ENCODE data around the gene R3HDM2.

Gene R3HDM2

DNA sequence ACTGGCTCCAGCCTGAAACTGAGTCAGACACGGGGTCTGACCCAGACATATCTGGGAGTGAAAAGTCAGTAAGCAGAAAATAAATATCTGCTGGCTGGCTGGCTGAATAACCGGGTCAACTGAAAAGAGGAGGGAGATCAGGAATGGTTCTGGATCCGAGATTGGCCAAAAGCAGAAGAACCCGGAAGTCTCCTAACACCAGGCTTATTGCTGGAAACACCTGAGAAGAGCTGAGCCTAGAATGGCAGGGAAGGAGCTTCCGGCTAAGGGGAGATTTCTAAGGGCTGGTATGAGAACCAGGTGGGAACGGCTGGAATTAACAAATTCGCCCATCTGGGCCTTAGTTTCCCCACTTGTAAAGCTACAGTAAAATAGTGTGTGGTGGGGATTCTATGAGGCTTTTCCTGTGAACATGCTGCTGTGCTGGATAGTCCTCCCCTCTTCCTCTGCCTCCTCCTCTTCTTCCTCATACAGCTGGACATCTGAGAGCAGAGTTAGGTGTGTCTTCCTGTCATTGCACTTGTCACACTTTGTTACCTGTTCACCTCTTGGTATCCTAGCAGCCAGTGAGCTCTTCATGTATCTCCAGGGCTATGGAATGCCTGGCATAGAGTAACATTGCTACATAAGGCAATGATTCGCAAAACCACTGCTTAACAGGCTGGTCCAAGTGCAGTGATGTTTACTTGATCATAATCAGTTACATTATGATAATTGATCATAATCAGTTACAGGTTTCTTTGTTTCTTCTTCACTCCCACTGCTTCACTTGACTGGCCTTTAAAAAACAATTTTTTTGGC is 203.3 kb downstream of the R3HDM2 start:
- no peak for DNase-seq
- Histone ChIP-seq H2AFZ (ENCODE audit: low read depth, low read length) (no peak overlapping the region), H3K4me1 (ENCODE audit: insufficient read depth, low read length) (peaks cover 42% of the 10 kb centered on the region), H3K27me3 (ENCODE audit: insufficient read depth, low read length, poor library complexity) (peaks cover 5% of the 10 kb centered on the region), H3K36me3 (ENCODE audit: insufficient read depth, low read length) (peaks cover 21% of the 10 kb centered on the region), H3K9ac (ENCODE audit: low read depth, low read length) (no peak overlapping the region), H3K79me2 (ENCODE audit: insufficient read depth, low read length) (peaks cover 30% of the 10 kb centered on the region), H3K9me3 (ENCODE audit: insufficient read depth, low read length, severe bottlenecking) (no peaks in the 10 kb centered on the region), H4K20me1 (ENCODE audit: insufficient read depth, low read length) (peaks cover 30% of the 10 kb centered on the region), H3K4me2 (ENCODE audit: insufficient read depth, low read length) (no peak overlapping the region), H3K4me3 (ENCODE audit: low read depth in 1 of 2, low read length in 2 of 2) (no peak overlapping the region), H3K27ac (ENCODE audit: low read length) (no peak overlapping the region)
- TF ChIP-seq EZH2 (IDR thresholded peaks at IDR 0.05; ENCODE audit: borderline replicate concordance, low read depth, low read length, severe bottlenecking) = no peak
- TF ChIP-seq, protein P1, sequence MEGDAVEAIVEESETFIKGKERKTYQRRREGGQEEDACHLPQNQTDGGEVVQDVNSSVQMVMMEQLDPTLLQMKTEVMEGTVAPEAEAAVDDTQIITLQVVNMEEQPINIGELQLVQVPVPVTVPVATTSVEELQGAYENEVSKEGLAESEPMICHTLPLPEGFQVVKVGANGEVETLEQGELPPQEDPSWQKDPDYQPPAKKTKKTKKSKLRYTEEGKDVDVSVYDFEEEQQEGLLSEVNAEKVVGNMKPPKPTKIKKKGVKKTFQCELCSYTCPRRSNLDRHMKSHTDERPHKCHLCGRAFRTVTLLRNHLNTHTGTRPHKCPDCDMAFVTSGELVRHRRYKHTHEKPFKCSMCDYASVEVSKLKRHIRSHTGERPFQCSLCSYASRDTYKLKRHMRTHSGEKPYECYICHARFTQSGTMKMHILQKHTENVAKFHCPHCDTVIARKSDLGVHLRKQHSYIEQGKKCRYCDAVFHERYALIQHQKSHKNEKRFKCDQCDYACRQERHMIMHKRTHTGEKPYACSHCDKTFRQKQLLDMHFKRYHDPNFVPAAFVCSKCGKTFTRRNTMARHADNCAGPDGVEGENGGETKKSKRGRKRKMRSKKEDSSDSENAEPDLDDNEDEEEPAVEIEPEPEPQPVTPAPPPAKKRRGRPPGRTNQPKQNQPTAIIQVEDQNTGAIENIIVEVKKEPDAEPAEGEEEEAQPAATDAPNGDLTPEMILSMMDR (IDR thresholded peaks at IDR 0.05; ENCODE audit: borderline replicate concordance, extremely low read depth, low read length, poor library complexity, severe bottlenecking) = no peak
- ATAC-seq (ENCODE audit: insufficient read depth, low read depth) = no peak

DNA sequence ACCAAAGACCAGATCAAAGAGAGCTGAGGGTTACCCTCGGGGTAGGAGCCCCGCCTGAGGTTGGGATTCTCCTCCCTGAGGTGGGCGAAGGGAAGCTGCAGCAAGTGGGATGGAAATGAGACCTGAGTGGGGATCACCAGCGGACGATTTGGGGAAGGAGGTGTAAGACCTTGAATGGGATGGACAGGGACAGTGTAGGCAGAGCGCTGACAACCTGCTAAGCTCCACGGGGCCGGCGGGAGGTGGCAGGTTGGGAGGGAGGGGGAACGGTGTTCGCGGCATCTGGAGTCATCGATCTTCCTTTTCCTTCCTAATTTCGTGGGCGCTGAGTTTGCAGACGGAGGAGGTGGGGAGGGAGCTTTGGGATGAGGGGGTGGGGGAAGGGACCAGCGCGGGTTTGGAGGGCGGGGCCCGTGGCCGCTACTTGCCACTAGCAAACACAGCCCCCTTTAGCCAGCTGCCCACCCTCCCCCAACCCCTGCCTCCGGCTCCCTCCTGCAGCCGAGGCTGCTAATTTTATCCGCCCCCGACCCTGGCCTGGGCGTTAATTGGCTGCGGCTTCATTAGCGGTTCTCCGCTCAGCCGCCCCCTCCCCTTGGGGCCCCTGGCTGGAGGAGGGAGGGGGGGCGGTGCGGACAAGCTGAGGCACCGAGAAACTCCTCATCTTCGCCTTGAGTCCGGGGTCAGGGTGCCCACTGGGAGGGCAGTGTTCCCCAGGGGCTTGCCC is 204.1 kb downstream of the R3HDM2 start:
- TF ChIP-seq, protein P1 (IDR thresholded peaks at IDR 0.05; ENCODE audit: borderline replicate concordance, extremely low read depth, low read length, poor library complexity, severe bottlenecking) = no peak
- TF ChIP-seq EZH2 (IDR thresholded peaks at IDR 0.05; ENCODE audit: borderline replicate concordance, low read depth, low read length, severe bottlenecking) = no peak
- ATAC-seq (ENCODE audit: insufficient read depth, low read depth) = no peak
- no peak overlapping the region for H3K27ac ChIP-seq (ENCODE audit: low read length)
- peaks cover 13% of the 10 kb centered on the region for H3K36me3 ChIP-seq (ENCODE audit: insufficient read depth, low read length)
- peaks cover 23% of the 10 kb centered on the region for H4K20me1 ChIP-seq (ENCODE audit: insufficient read depth, low read length)
- H3K9me3 ChIP-seq (ENCODE audit: insufficient read depth, low read length, severe bottlenecking) = no peaks in the 10 kb centered on the region
- no peak overlapping the region for H2AFZ ChIP-seq (ENCODE audit: low read depth, low read length)
- peaks cover 10% of the 10 kb centered on the region for H3K27me3 ChIP-seq (ENCODE audit: insufficient read depth, low read length, poor library complexity)
- DNase-seq = no peak
- peaks cover 35% of the 10 kb centered on the region for H3K4me1 ChIP-seq (ENCODE audit: insufficient read depth, low read length)
- H3K9ac ChIP-seq (ENCODE audit: low read depth, low read length) = no peak overlapping the region
- peaks cover 23% of the 10 kb centered on the region for H3K79me2 ChIP-seq (ENCODE audit: insufficient read depth, low read length)
- H3K4me2 ChIP-seq (ENCODE audit: insufficient read depth, low read length) = no peak overlapping the region
- H3K4me3 ChIP-seq (ENCODE audit: low read depth in 1 of 2, low read length in 2 of 2) = no peak overlapping the region

DNA sequence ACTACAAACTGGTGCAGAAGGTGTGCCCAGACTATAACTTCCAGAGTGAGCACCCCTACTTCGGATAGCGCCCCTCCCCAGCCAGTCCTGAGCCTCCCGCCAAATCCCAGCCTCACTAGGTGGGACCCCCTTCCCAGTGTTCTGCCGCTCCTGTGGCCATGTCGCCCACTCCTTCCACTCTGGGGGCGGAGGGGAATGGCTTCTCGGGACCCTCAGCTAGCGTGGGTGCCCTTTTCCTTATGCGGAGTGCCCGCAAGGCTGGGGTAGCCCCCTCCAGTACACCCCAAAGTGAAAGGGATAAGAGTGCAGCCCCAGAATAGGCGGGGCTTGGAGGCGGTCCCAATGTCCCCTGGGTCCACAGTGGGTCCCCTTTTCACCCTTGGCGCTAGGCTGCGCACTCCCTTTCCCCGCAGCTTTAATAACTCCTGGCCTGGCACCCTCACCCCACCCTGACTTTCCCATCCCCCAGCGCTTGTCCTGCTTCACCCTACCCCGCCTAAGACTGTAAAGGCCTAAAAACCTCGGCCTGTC is 205.1 kb downstream of the R3HDM2 start:
- no peak for TF ChIP-seq EZH2 (IDR thresholded peaks at IDR 0.05; ENCODE audit: borderline replicate concordance, low read depth, low read length, severe bottlenecking)
- TF ChIP-seq, protein P1 (IDR thresholded peaks at IDR 0.05; ENCODE audit: borderline replicate concordance, extremely low read depth, low read length, poor library complexity, severe bottlenecking) = no peak
- DNase-seq (no peak), ATAC-seq (ENCODE audit: insufficient read depth, low read depth) (no peak)
- no peaks in the 10 kb centered on the region for H3K9me3 ChIP-seq (ENCODE audit: insufficient read depth, low read length, severe bottlenecking)
- H3K4me2 ChIP-seq (ENCODE audit: insufficient read depth, low read length) = no peak overlapping the region
- H3K27ac ChIP-seq (ENCODE audit: low read length) = no peak overlapping the region
- H3K27me3 ChIP-seq (ENCODE audit: insufficient read depth, low read length, poor library complexity) = peaks cover 20% of the 10 kb centered on the region
- no peak overlapping the region for H3K9ac ChIP-seq (ENCODE audit: low read depth, low read length)
- peaks cover 25% of the 10 kb centered on the region for H3K4me1 ChIP-seq (ENCODE audit: insufficient read depth, low read length)
- peaks cover 18% of the 10 kb centered on the region for H4K20me1 ChIP-seq (ENCODE audit: insufficient read depth, low read length)
- H3K4me3 ChIP-seq (ENCODE audit: low read depth in 1 of 2, low read length in 2 of 2) = no peak overlapping the region
- peaks cover 13% of the 10 kb centered on the region for H3K79me2 ChIP-seq (ENCODE audit: insufficient read depth, low read length)
- no peak overlapping the region for H2AFZ ChIP-seq (ENCODE audit: low read depth, low read length)
- peaks cover 3% of the 10 kb centered on the region for H3K36me3 ChIP-seq (ENCODE audit: insufficient read depth, low read length)
